Stomach (tissue), 9 donors: ENCODE results near the gene RCBTB1. TPM values are rescaled to one million over a fixed set of nuclear protein-coding genes. Genes with fewer than 3 reads are reported as not detected.

Source experiments
- DNase-seq, 2 donors: peaks; one replicate each; pipeline versions ENCODE4 v3.0.0 to v3.0.0-alpha.2; 2013 to 2019
- H3K27ac ChIP-seq, 5 donors: fragments of 200-600 bp in 4 of 5; sonication (generic) in 4 of 5; one replicate each; pipeline ENCODE4 v1.5.1; 2013 to 2019; ENCODE audit warnings: mild to moderate bottlenecking in 1 of 5, moderate library complexity in 1 of 5
- H3K27me3 ChIP-seq, 3 donors: fragments of 200-600 bp; sonication (generic); one replicate each; pipeline ENCODE4 v1.5.1; 2017 to 2019; ENCODE audit warnings: mixed run types in 1 of 3
- H3K36me3 ChIP-seq, 4 donors: fragments of 200-600 bp; sonication (generic); 1 replicate in 3 of 4; 2 replicates in 1 of 4; pipeline ENCODE4 v1.5.1; 2016 to 2019
- H3K4me1 ChIP-seq, 4 donors: fragments of 200-600 bp; sonication (generic); one replicate each; pipeline ENCODE4 v1.5.1; 2016 to 2019
- H3K4me3 ChIP-seq, 4 donors: fragments of 200-600 bp; sonication (generic) in 3 of 4; one replicate each; pipeline ENCODE4 v1.5.1; 2016 to 2019; ENCODE audit warnings: mild to moderate bottlenecking in 1 of 4
- H3K9me3 ChIP-seq, 4 donors: fragments of 200-600 bp; sonication (generic); one replicate each; pipeline ENCODE4 v1.5.1; 2016 to 2019
- CTCF ChIP-seq, 7 experiments: fragments of 450-650 bp in 4 of 7; fragments of 200-600 bp in 3 of 7; sonication (generic) in 3 of 7; IDR thresholded peaks; one replicate each; pipeline ENCODE4 v1.5.1; 2016 to 2019; ENCODE audit warnings: antibody characterized with exemption in 7 of 7, control low read depth in 2 of 7, mild to moderate bottlenecking in 1 of 7
- EP300 ChIP-seq: sonication (generic); formaldehyde crosslinking; IDR thresholded peaks from one replicate; pipeline ENCODE4 v1.6.1; 2017; ENCODE audit warnings: antibody characterized with exemption
- POLR2A ChIP-seq, 4 donors: fragments of 450-650 bp; IDR thresholded peaks; one replicate each; pipeline ENCODE4 v1.6.1; 2016; ENCODE audit warnings: antibody characterized with exemption in 4 of 4, control low read depth in 2 of 4, mild to moderate bottlenecking in 1 of 4, moderate library complexity in 1 of 4
- POLR2AphosphoS5 ChIP-seq, 3 donors: sonication (generic); formaldehyde crosslinking; IDR thresholded peaks; one replicate each; pipeline ENCODE4 v1.6.1; 2016; ENCODE audit warnings: antibody characterized with exemption in 3 of 3
- WGBS, 5 donors: extraction: QIAGEN DNeasy Blood & Tissue Kit in 3 of 5; methylation state at CpG; one replicate each; pipeline versions ENCODE4 v1.1.5 to v1.1.7; 2013 to 2018; 5-methylcytosine and 5-hydroxymethylcytosine counted together
- intact Hi-C: fragments of 100-400 bp; cut with DNase I; formaldehyde crosslinking; loops from one replicate; pipeline ENCODE4 v1.15.1; 2023; ENCODE audit warnings: low total_unique reads
- polyA plus RNA-seq, 3 donors: library from polyadenylated mRNA; stranded (reverse); fragments of 200-250 nt; gene quantifications; one replicate each; pipeline ENCODE4 v1.2.3, GENCODE V29; 2013
- total RNA-seq, 5 donors: library from RNA; depleted of rRNA; stranded (reverse); fragments of >200 nt; gene quantifications; one replicate each; pipeline versions ENCODE4 v1.1.0 to v1.2.3, GENCODE V29; 2014 to 2016
- donor health status: healthy with polysubstance abuse.
- donor health status: Bipolar disorder and iron deficiency.
- donor health status: healthy.

The RCBTB1 gene
- total and polyA plus RNA-seq, 8 donors = 1.2 to 48.2 (median 9.7) TPM

GRCh38 chr13:49533591-49534269 lies 51.6 kb downstream of the RCBTB1 start:
- Histone ChIP-seq H3K4me3 (no peak overlapping the region), H3K27me3 (no peaks in the 10 kb centered on the region), H3K4me1 (no peaks in the 10 kb centered on the region), H3K36me3 (peaks cover 3 to 42% (median 34%) of the 10 kb centered on the region in 4 donors), H3K9me3 (no peaks in the 10 kb centered on the region), H3K27ac (no peak overlapping the region)
- WGBS, 5 donors = 73 to 82% (median 76%) methylated on average over 7 of the region's 7 CpGs
- intact Hi-C loops = no loop called here
- DNase-seq = no peak
- TF ChIP-seq POLR2AphosphoS5 (IDR thresholded peaks at IDR 0.05) = no peak
- TF ChIP-seq EP300 = no peak
- no peak for TF ChIP-seq POLR2A (IDR thresholded peaks at IDR 0.05)
- no peak for TF ChIP-seq CTCF (IDR thresholded peaks at IDR 0.05)

GRCh38 chr13:49533011-49533410 lies 52.3 kb downstream of the RCBTB1 start:
- DNase-seq = no peak
- no peak for TF ChIP-seq EP300
- no peak for TF ChIP-seq POLR2AphosphoS5 (IDR thresholded peaks at IDR 0.05)
- TF ChIP-seq CTCF (IDR thresholded peaks at IDR 0.05) = no peak
- intact Hi-C loops = no loop called here
- H3K27me3 ChIP-seq = no peaks in the 10 kb centered on the region
- H3K4me1 ChIP-seq = no peaks in the 10 kb centered on the region
- no peaks in the 10 kb centered on the region for H3K9me3 ChIP-seq
- H3K4me3 ChIP-seq = no peak overlapping the region
- no peak overlapping the region for H3K27ac ChIP-seq
- peaks cover 3 to 44% (median 39%) of the 10 kb centered on the region in 4 donors for H3K36me3 ChIP-seq

GRCh38 chr13:49532593-49532992 lies 52.8 kb downstream of the RCBTB1 start:
- WGBS, 5 donors = 81 to 94% (median 91%) methylated on average over 1 of the region's 1 CpG
- H3K27me3 ChIP-seq = no peaks in the 10 kb centered on the region
- intact Hi-C loops = no loop called here

GRCh38 chr13:49530457-49530856 lies 54.9 kb downstream of the RCBTB1 start:
- H3K27ac ChIP-seq = no peak overlapping the region
- 85 to 90% (median 86%) methylated on average over 7 of the region's 7 CpGs for WGBS, 5 donors
- H3K36me3 ChIP-seq = peaks cover 3 to 61% (median 58%) of the 10 kb centered on the region in 4 donors
- no peak for TF ChIP-seq POLR2AphosphoS5 (IDR thresholded peaks at IDR 0.05)
- no peak for TF ChIP-seq EP300
- no peak for TF ChIP-seq CTCF (IDR thresholded peaks at IDR 0.05)
- TF ChIP-seq POLR2A (IDR thresholded peaks at IDR 0.05) = no peak
- intact Hi-C loops = no loop called here
- H3K9me3 ChIP-seq = no peaks in the 10 kb centered on the region
- peak in 1 of 2 donors; percentile 32 for DNase-seq
- no peak overlapping the region for H3K4me3 ChIP-seq
- no peaks in the 10 kb centered on the region for H3K27me3 ChIP-seq
- no peaks in the 10 kb centered on the region for H3K4me1 ChIP-seq

More at GRCh38 chr13:49532593-49532992, 52.8 kb downstream of the RCBTB1 start:
- Histone ChIP-seq H3K9me3 (no peaks in the 10 kb centered on the region), H3K4me3 (no peak overlapping the region), H3K4me1 (no peaks in the 10 kb centered on the region), H3K27ac (no peak overlapping the region), H3K36me3 (peaks cover 3 to 44% (median 39%) of the 10 kb centered on the region in 4 donors)
- no peak for TF ChIP-seq CTCF (IDR thresholded peaks at IDR 0.05)
- no peak for TF ChIP-seq EP300
- TF ChIP-seq POLR2AphosphoS5 (IDR thresholded peaks at IDR 0.05) = no peak
- TF ChIP-seq POLR2A (IDR thresholded peaks at IDR 0.05) = no peak
- no peak for DNase-seq
